Measurements from ENCODE around the gene HHEX.

DNA sequence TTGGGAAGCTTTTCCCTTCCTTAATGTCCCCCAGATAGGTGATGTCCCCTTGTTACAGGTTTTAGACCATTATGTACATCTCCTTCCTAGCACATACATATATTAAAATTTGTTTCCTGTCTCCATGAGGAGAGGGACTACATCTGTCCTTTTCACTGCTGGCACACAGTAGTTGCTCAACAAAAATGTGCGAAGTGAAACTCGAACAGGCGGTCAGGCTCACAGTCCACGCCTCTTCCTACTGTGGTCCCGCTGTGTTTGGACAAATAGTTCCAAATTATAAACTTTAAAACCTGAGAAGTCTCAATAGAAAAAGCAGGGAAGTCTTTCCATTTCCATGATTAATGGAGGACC, 1.2 kb upstream of the HHEX start:
- TF ChIP-seq, protein P1, sequence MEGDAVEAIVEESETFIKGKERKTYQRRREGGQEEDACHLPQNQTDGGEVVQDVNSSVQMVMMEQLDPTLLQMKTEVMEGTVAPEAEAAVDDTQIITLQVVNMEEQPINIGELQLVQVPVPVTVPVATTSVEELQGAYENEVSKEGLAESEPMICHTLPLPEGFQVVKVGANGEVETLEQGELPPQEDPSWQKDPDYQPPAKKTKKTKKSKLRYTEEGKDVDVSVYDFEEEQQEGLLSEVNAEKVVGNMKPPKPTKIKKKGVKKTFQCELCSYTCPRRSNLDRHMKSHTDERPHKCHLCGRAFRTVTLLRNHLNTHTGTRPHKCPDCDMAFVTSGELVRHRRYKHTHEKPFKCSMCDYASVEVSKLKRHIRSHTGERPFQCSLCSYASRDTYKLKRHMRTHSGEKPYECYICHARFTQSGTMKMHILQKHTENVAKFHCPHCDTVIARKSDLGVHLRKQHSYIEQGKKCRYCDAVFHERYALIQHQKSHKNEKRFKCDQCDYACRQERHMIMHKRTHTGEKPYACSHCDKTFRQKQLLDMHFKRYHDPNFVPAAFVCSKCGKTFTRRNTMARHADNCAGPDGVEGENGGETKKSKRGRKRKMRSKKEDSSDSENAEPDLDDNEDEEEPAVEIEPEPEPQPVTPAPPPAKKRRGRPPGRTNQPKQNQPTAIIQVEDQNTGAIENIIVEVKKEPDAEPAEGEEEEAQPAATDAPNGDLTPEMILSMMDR (conservative IDR thresholded peaks at IDR 0.05; ENCODE audit: low read depth, low read length): no peak
- TF ChIP-seq EZH2phosphoT487 (IDR thresholded peaks at IDR 0.05; ENCODE audit: borderline replicate concordance, low read length): no peak

Measured in PC-3 (cell line).